GM12874 (cell line): ENCODE results near the gene RFTN2.

ENCODE experiments used
- TF ChIP-seq, protein P1 (sequence below): IDR thresholded peaks from 2 replicates; pipeline ENCODE4 v1.5.1; 2011; ENCODE audit warnings: low read depth, mild to moderate bottlenecking, control low read depth, low read length, moderate library complexity; ENCODE audit not compliant: insufficient read depth

Gene RFTN2

DNA sequence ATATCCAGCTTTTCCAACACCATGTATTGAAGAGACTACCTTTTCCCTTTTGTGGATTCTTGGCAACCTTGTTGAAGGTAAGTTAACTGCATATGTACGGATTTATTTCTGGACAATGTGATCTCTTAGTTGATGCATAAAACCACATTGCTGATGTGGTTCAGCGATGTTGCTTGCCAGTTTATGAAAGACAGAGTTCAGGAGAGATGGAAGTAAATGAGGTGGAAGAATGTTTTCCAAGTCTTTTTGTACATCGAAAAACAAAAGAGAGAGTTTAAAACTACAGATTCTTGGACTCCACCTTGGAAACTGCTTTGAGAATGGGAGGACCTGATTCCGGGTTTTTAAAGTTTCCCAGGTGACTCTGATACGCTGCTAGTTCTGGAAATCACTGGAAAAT, 115.7 kb downstream of the RFTN2 start:
- TF ChIP-seq, protein P1, sequence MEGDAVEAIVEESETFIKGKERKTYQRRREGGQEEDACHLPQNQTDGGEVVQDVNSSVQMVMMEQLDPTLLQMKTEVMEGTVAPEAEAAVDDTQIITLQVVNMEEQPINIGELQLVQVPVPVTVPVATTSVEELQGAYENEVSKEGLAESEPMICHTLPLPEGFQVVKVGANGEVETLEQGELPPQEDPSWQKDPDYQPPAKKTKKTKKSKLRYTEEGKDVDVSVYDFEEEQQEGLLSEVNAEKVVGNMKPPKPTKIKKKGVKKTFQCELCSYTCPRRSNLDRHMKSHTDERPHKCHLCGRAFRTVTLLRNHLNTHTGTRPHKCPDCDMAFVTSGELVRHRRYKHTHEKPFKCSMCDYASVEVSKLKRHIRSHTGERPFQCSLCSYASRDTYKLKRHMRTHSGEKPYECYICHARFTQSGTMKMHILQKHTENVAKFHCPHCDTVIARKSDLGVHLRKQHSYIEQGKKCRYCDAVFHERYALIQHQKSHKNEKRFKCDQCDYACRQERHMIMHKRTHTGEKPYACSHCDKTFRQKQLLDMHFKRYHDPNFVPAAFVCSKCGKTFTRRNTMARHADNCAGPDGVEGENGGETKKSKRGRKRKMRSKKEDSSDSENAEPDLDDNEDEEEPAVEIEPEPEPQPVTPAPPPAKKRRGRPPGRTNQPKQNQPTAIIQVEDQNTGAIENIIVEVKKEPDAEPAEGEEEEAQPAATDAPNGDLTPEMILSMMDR: no peak

GRCh38 chr2:197558393-197558792, 117.0 kb downstream of the RFTN2 start:
- TF ChIP-seq, protein P1: no peak

GRCh38 chr2:197556456-197556855, 118.9 kb downstream of the RFTN2 start:
- TF ChIP-seq, protein P1: no peak

GRCh38 chr2:197555467-197555866, 119.9 kb downstream of the RFTN2 start:
- TF ChIP-seq, protein P1: no peak

- TF ChIP-seq, protein P1: no peak
These were observed 126.8 kb downstream of the RFTN2 start for GRCh38 chr2:197548582-197548981.

GRCh38 chr2:197547163-197547900, 128.1 kb downstream of the RFTN2 start:
- TF ChIP-seq, protein P1: no peak

DNA sequence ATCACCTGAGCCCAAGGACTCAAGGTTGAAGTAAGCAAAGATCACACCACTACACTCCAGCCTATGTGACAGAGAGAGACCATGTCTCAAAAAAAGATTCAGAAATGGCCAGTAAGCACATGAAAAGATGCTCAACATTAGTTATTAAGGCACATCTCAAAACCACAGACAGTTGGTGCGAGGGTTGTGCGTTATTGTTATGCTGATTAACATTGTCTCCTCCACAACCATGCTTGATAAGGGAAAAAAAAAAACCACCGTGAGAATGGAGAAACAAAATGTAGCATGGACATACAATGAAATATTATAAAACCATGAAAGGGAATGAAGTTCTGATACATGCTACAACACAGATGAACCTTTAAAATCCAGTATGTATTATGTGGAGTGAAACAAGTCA, 132.2 kb downstream of the RFTN2 start:
- TF ChIP-seq, protein P1: no peak
